Activated CD8-positive, alpha-beta memory T cell treated with anti-CD3 and anti-CD28 coated beads, Interleukin-2, amount 50 U/mL, for 4 hours (primary cell): Measurements from ENCODE around the gene KIN.
"Not testable (repeated sequence)": the region's sequence is repeated elsewhere in the genome, so short reads cannot be mapped to it uniquely, and the experiment has no call there.

Experiments
- DNase-seq: peaks from one replicate; pipeline ENCODE4 v3.0.0-alpha.2; 2020

KIN gene

DNA sequence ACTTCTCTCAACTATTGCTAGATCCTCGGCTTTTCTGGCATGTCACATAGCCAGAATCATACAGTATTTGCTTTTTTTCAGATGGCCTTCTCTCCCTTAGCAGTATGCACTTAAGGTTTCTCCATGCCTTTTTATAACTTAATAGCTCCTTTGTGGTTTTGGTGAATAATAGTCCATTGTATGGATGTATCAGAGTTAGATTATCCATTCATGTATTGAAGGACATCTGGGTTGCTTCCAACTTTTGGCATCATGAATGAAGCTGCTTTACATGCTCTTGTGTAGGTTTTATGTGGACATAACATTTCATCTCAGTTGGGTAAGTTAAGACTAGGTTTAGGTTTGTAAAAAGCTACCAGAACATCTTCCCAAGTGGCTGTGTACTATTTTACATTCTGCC is 4.7 kb upstream of the KIN start:
- DNase-seq = no peak

DNA sequence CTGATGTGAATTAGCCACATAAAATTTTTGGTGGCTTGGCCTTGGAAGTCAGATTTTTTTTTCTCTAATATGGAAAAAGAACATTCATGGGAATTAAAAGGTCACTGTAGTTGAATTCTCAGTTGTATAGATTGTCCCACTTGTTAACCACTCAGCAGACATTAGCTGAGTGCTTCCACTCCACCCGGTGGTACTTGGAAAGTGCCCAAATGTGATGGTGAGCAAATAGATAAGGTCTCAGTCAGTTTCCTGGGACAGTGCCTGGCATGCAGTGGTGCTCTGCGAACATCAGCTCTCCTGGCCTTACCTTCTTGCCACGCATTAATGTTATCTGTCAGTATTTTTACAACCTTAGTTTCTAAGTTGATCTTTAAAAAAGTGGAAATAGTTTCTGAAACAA is 1.6 kb upstream of the KIN start:
- DNase-seq = no peak

DNA sequence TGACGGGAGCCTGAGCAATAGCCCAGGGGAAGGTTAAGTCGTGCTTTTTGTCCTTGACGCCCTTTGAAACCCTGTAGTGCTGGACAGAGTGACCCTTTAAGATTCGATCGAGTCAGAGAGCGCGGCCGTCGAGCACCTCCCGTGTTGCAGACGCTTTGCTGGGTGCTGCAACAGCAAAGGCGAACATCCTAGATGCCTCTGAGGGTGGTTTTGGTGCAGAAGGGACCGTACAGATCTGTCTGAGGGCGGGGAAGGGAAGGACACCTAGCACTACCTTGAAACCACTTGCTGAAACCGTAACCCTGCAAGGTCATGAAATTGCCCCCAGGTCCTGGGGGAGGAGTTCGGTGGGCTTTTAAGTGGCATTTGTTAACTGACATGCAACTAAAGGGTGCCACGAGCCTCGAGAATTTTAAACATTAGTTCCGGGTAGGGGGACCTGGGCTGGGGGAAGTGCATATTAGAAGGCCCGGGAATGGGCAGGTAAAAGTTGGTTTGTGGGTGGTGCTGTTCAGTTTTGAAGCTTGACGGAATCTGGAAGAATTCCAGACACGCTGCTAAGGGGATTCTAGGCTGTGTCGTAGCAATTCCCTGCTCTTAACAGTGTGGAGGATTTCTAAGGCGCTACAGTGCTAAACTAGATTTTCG is 970 bp upstream of the KIN start:
- DNase-seq = no peak

DNA sequence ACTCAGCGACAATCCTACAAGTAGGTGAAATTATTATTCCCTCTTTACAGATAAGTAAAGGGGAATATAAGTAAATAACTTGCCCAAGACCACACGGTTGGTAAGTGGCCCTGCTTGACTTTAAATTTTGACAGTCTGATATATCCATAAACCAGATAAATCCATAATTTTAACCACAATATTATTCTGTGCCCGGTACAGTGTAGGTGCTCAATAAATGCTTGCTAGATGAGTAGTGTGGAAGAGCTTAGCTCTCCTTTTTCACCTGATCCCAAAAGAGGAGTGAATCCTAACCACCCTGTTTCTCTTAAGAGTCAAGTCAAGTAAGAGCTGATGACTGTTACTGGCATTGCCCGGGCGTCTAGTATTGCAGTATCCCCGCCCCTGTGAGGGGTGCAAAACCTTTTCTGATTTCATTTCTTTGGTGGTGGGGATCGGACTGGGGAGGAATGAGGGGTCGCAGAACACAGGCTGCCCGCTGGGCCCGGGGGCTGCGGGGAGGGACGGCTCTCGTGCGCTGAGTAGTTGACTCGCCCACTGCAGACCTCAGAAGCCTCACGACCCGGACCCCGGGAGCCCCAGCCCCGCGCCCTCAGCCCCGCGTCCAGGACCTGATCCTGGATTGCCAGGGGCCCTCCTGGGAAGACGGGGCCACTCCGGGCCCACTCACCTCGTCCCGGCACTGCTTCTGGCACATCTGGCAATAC is 490 bp downstream of the KIN start:
- no peak for DNase-seq

DNA sequence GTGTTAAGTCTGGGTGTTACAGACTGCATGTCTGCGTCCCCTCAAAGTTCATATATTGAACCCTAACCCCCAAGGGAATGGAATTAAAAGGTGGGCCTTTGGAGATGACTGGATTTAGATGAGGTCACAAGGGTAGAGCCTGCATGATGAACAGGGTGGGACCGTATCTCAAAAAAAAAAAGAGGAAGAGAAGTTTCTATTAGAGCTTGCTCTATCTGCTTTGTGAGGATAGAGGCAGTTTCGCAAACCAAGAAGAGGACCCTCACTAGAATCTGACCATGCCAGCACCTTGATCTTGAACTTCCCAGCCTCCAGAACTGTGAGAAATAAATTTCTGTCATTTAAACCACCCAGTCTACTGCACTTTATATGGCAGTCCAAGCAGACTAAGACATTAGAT is 1.4 kb downstream of the KIN start:
- DNase-seq = no peak

DNA sequence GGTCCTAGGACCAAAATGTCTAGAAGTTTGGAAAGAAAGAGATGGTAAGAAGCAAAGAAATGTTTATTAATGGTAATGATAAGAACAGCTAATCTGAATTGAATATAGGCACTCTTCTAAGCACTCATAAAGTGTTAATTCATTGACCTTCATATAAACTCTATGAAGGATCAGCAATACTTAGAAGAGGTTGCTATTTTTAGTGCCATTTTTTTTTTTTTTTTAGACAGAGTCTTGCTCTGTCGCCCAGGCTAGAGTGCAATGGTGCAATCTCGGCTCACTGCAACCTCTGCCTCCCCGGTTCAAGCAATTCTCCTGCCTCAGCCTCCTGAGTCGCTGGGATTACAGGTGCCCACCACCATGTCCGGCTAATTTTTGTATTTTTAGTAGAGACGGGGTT is 5.6 kb downstream of the KIN start:
- DNase-seq = not testable (repeated sequence)

DNA sequence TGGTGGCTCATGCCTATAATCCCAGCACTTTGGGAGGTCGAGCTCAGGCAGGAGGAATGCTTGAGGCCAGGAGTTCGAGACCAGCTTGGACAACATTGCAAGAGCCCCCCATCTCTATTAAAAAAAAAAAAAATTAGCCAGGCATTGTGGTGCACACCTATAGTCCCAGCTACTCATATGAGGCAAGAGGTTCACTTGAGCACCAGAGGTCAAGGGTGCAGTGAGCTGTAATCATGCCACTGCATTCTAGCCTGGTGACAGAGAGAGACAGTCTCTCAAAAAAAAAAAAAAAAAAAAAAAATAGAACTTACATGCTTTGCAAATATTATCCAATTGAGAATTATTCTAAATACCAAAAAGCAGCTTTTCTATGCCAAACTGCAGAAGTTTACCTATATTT is 11.0 kb downstream of the KIN start:
- DNase-seq = no peak

DNA sequence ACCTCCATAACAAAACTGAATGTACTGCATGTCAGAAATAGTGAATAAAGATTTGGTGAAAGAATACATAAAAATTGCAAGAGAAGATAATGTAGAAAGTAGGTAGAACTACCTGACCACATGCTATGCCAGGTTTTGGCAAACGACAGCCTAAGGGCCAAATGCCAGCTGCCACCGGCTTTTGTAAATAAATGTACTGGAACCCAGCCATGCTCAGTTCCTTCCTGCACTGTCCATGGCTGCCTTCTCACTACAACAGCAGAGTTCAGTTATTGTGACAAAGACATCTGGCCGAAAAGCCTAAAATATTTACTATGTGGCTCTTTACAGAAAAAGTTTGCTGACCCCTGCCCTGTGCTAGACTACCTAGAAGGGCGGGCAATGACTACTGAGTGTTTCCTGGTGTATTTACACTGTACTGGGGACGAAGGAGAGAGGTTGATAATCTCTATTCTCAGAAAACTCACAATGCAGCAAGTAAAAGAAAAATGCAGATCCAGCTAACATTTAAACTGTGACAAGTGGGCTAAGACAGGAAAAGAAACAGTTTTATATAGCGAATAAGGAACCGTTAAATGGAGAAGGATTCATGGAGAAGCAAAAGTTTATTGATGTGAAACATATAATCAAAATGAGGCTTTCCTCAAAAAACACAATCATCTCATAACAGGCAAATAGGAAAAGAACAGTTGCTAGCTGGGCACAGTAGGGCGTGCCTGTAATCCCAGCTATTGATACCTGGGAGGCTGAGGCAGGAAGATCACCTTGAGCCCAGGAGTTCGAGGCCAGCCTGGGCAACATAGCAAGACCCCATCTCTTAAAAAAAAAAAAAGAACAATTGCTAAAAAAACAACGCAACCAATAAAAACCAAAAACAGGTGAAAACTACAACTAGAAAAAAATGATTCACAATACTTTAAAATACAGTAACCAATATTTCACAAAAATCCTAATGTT is 13.7 kb downstream of the KIN start:
- no peak for DNase-seq

DNA sequence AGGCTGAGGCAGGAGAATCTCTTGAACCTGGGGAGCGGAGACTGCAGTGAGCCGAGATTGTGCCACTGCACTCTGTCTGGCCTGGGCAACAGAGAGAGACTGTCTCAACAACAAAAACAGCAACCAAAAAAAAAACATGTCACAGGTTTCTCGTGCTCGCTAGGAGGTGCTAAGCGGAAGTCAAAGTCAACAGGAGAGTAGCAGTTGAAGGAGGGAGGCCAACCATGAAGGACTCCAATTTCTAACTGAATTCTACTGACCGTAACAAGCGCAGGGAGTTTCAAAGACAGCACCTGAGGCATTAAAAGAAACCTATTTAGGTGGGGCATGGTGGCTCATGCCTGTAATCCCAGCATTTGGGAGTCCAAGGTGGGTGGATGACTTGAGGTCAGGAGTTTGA is 19.4 kb downstream of the KIN start:
- no peak for DNase-seq

DNA sequence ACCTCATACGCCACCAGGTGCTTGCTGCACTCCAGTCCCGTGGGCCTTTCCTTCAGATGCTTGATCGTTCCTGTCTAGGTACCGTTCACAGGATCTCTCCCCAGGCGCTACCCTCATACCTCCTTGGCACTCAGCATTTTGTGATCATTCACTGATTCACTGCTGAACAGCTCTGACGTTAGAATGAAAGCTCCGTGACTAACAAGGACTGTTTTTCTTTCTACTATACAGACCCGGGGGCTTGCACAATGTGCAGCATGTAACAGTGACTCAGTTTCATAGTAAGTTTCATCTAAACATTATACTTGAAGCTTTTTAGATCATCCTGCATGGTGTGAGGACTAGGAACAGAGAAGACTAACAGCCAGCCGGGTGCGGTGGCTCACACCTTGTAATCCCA is 20.6 kb downstream of the KIN start:
- DNase-seq = no peak

DNA sequence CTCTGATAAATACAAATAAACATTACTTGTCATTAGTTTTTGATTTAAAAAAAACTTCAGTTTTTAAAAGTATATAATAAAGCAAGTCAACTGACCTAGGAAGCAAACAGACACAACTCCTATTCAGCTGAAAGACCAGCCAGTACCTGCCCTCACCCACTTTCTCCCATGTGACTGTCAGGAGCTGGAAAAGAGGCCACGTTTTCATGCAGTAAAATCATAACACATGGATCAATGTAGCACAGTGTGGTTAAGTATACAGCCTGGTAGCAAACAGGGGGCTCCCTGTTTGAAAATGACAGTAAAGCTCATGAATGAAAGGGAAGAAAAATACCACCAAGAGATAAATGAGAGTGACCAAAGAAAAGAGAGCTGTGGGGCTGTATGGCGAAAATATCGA is 21.6 kb downstream of the KIN start:
- DNase-seq = no peak

DNA sequence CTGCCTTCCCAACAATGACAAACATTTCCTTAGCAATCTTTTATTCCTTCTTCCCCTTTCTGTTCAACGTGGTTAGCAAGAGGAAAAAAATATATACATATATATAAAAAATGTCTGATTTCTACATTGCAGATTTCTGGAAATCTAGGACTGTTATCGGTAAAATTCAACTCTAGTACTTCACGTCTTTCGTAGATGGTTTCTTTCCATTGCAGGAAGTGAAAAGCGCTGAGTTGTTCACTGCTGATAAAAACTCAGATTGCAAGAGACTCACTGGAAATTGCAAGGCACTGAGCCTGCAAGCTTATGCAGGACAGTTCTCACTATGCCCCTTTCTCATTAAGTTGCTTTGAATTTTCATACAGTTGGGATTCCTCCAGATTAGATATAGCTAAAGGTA is 23.9 kb downstream of the KIN start:
- DNase-seq = no peak

DNA sequence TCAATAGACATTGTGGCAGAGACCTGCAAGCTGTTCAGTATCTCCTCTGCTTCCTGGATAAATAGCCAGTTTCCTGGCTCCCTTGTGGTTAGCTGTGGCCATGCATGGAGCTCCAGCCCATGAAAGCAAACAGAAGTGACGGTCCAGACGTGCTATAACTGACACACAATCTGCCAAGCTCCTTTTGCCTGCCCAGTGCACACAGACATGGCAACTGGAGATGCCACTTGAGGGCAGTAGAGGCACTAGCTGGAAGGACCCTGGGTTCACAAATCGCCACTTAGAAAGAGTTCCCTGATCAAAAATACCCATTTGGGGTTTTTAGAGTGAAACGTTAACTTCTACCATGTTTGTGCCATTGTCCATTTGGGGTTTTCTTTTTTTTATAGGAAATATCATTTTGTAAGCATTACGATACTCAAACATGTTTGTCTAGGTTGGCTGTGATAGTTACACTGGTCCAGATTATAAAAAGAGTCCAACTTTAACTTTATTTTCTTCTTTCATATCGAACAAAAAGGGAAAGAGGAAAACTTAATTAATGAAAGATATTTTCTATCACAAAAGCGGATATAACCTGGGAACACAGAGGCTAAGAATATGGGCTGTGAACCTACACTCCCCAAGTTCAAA is 31.3 kb downstream of the KIN start:
- no peak for DNase-seq

DNA sequence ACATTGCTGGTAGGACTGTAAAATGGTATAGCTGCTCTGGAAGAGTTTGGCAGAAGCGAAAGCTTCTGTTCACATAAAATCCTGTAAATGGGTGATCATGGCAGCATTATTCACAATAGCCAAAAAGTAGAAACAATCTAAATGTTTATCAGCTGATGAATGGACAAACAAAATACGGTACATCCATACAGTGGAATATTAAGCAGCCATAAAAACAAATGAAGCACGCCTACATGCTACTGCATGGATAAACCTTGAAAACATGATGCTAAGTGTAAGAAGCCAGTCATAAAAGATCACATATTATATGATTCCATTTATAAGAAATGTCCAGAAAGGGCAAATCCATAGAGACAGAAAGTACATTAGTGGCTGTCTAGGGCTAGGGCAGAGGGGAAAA is 32.7 kb downstream of the KIN start:
- DNase-seq = no peak

DNA sequence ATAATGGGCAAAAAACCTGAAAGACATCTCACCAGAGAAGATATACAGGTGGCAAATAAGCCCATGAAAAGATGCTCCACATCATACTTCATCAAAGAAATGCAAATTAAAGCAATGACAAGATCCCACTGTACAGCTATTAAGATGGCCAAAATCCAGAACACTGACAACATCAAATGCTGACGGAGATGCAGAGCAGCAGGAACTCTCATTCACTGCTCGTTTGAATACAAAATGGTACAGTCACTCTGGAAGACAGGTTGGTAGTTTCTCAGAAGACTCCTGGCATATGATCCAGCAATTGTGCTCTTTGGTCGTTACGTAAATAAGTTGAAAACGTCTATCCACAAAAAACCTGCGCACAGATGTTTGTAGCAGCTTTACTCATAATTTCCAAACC is 35.5 kb downstream of the KIN start:
- DNase-seq = no peak

DNA sequence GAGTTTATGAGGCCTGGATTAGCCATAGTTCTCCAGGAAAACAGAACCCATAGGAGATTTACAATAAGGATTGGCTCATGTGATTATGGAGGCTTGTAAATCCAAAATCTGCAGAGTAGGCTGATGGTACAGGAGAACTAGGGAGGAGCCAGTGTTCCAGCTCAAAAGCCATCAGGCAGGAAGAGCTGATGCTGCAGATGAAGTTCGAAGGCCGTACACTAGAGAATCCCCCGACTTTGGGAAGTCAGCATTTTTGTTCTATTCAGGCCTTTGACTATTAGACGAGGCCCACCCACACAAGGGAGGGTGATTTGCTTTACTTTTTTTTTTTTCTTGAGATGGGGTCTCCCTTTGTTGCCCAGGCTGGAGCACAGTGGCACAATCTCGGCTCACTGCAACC is 37.6 kb downstream of the KIN start:
- no peak for DNase-seq

DNA sequence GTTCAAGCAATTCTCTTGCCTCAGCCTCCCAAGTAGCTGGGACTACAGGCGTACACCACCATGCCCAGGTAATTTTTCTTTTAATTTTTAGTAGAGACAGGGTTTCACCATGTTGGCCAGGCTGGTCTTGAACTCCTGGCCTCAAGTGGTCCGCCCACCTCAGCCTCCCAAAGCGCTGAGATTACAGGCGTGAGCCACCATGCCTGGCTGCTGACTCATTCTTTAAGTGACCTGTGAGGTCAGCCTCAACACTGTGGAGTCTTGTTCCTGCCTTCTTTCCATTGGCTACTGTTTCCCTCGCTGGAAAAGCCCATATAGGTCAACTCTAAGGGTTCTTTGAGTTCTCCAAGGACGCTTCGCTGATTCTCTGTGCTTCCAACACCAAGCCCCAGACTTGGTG is 39.2 kb downstream of the KIN start:
- not testable (repeated sequence) for DNase-seq

DNA sequence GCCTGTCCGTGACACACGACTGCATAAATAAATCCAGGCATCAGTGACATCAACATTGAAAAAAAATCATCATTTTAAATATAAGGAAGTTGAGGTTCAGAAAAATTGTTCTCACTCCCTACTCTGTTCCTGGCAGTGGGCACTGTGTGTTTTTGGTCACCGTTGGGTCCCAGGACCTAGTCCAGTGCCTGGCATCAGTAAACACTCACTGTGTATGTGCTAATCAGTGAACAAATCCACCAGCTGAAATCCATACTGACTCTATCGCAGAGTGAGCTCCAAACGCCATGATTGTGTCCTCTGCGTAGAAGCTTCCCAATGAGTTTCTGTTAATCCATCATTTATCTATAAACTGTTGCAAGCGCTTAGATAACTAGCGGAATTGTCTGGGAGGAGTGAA is 43.5 kb downstream of the KIN start:
- DNase-seq = no peak

DNA sequence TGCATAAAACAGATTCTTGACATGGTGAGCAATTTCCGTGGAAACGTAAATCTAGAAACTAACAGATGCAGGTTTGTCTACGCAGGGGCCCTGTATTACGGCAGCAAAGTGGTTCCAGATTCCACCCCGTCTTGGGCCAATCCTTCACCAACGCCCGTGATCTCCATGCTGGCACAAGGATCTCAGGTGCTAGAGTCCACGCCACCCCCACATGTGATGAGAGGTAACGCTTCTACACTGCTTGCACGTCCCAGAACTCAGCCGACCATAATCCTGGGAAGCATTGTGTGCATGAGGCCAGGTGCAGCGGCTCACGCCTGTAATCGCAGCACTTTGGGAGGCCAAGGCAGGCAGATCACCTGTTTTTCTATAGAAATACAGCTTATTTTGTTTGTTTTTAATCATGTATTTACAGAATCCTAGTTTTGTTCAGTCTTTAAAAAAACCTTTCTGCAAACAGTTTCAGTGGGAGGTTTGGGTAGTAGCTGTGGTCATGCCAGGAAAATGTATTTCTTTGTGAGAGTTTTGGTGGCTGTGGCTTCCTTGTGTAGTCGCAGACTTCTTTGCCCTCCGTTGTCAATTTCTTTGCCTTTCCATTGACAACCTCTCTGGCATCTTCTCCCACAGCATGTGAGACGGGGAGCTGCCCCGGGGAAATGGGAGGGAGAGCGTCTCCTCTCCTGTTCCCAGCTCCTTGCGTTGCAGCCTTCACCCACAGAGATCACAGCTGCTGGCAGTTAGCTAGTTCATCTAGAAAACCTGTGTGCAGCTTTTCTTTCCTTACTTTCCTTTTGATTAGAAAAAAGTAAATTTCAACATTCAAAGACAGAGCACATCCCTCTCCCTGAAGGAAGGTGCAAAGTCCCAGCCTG is 49.0 kb downstream of the KIN start:
- DNase-seq = no peak

DNA sequence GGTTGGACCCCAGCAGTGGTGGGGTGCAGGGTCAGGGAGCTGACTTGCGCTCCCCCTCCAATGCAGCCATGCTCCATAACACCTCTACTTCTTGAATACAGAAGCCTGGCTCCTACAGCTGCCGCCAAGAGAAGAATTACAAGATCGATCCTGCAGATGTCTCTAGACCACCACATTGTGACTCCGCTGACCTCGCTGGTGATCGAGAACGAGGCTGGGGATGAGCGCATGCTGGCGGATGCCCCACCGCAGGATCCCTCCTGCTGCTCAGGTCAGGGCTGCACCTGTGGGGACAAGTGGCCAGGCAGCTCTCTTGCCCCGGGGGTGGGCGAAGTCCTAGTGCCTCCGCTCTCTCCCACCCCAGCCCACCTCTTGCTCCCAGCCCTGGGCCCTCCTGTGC is 53.0 kb downstream of the KIN start:
- no peak for DNase-seq

DNA sequence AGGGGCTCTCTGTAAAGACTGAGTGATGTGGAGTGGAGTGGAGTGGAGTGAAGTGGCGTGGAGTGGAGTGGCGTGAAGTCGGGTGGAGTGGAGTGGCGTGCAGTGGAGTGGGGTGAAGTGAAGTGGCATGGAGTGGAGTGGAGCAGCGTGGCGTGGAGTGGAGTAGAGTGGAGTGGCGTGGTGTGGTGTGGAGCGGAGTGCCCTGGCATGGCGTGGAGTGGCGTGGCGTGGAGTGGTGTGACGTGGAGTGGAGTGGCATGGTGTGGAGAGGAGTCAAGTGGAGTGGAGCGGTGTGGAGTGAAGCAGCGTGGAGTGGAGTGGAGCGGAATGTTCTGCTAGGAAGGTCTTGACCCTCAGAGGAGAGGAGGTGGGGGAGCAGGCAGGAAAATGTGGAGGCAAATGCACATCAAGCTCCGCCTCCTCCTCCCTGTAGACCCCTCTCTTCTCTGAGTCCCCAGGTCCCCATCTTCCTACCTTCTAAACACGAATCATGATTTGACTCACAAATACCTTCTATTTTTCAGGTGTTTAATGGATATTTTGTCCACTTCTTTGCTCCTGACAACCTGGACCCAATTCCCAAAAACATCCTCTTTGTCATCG is 64.8 kb downstream of the KIN start:
- DNase-seq = no peak

DNA sequence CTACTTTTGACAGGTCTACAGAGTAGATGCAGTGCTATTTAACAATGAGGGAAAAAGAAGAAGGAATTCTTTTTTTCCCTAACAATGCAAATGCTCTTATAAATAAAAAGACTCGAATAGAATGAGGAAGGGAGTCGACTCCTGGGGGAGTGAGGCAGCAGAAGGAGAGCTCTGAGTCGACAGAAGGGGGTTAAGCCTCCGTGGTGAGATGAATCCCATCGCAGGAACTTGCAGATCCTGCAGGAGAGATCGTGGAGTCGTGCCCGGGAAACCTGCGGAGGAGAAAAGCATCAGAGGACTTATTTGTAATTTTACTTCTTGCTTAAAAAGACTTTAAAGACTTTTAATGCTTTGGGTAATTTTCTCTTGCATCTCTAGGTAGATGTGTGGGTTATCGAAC is 67.3 kb downstream of the KIN start:
- no peak for DNase-seq
